ENCODE results near the gene ARSG.

DNA sequence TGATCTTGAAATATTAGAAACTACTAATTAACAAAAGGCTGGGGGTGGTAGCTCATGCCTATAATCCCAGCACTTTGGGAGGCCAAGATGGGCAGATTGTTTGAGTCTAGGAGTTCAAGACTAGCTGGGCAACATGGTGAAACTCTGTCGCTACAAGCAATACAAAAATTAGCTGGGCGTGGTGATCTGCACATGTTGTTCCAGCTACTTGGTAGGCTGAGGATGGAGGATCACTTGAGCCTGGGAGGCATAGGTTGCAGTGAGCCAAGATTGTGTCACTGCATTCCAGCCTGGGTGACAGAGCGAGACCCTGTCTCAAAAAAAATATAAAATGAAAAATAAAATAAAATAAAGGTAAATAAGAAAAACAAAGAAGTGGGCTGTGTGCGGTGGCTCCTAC is 66.6 kb downstream of the ARSG start:
- no peak for TF ChIP-seq POLR2AphosphoS5 (IDR thresholded peaks at IDR 0.05; ENCODE audit: low read depth, low read length)
- TF ChIP-seq POLR2A (IDR thresholded peaks at IDR 0.05; ENCODE audit: low read depth, low read length): no peak
